Small intestine (tissue), 7 donors: ENCODE measurements around the gene AIG1. TPM values are rescaled to one million over a fixed set of nuclear protein-coding genes. Genes with fewer than 3 reads are reported as not detected.

Experiments used
- DNase-seq, 2 donors: peaks; one replicate each; pipeline versions ENCODE4 v3.0.0 to v3.0.0-alpha.2; 2013
- FAIRE-seq: peaks from 2 replicates; lab custom pipeline; 2012; peaks lifted over from hg19 to GRCh38; lab: Jason Lieb, UNC
- H3K27ac ChIP-seq, 3 donors: one replicate each; pipeline ENCODE4 v1.5.1; 2013; ENCODE audit warnings: low read length in 2 of 3, mild to moderate bottlenecking in 2 of 3, control low read depth in 1 of 3, inconsistent platforms in 1 of 3, low read depth in 1 of 3, moderate library complexity in 1 of 3
- H3K27me3 ChIP-seq, 3 donors: one replicate each; pipeline ENCODE4 v1.6.1; 2013; ENCODE audit warnings: low read length in 3 of 3, inconsistent platforms in 1 of 3; ENCODE audit not compliant: control insufficient read depth in 3 of 3, insufficient read depth in 3 of 3
- H3K36me3 ChIP-seq, 3 donors: one replicate each; pipeline ENCODE4 v1.6.1; 2013; ENCODE audit warnings: low read length in 3 of 3, inconsistent platforms in 1 of 3, low read depth in 1 of 3, mild to moderate bottlenecking in 1 of 3, moderate library complexity in 1 of 3; ENCODE audit not compliant: control insufficient read depth in 3 of 3, insufficient read depth in 2 of 3
- H3K4me1 ChIP-seq, 3 donors: one replicate each; pipeline ENCODE4 v1.6.1; 2013; ENCODE audit warnings: low read length in 2 of 3, inconsistent platforms in 1 of 3, low read depth in 1 of 3, mild to moderate bottlenecking in 1 of 3, moderate library complexity in 1 of 3; ENCODE audit not compliant: control insufficient read depth in 3 of 3, insufficient read depth in 2 of 3
- H3K4me3 ChIP-seq, 3 donors: one replicate each; pipeline ENCODE4 v1.5.1; 2013; ENCODE audit warnings: low read length in 3 of 3, control low read depth in 1 of 3, inconsistent platforms in 1 of 3, low read depth in 1 of 3, mild to moderate bottlenecking in 1 of 3, moderate library complexity in 1 of 3
- H3K9me3 ChIP-seq, 2 donors: one replicate each; pipeline ENCODE4 v1.6.1; 2013; ENCODE audit warnings: low read depth in 1 of 2, low read length in 1 of 2; ENCODE audit not compliant: control insufficient read depth in 2 of 2, insufficient read depth in 1 of 2
- WGBS, 3 donors: extraction: QIAGEN DNeasy Blood & Tissue Kit; methylation state at CpG; one replicate each; pipeline ENCODE4 v1.1.7; 2013; 5-methylcytosine and 5-hydroxymethylcytosine counted together
- polyA plus RNA-seq, 4 donors: library from polyadenylated mRNA; stranded (reverse) in 3 of 4; unstranded in 1 of 4; fragments of 200-250 nt in 3 of 4; fragments of 120-200 nt in 1 of 4; gene quantifications; one replicate each; pipeline versions ENCODE4 v1.2.1 to v1.2.3, GENCODE V29; 2013
- donor health status: healthy with polysubstance abuse.
- donor health status: control.
- donor health status: control.
- donor health status: Bipolar disorder and iron deficiency.
- donor health status: healthy.

The AIG1 gene
- polyA plus RNA-seq, 4 donors: 56.6 to 244 (median 79.0) TPM

DNA sequence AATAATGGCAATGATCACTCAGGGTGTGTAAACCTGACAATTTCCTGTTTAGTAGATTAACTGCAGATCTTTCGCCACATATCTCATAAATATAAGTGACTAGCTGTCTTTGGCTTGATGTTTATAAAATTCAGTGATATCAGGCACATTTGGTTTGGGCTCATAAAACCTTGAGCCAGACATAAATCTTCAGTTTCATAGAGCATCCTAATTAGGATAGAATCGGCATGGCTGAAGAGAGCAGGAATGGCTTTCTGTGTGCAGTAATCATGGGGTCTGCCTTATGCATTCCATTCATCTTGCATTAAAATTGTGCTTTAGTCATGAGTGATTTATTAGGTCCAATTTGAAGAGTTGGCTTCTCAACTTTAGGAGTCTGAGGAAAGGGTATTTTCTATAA is 27.2 kb downstream of the AIG1 start:
- no peak overlapping the region for H3K27ac ChIP-seq
- no peaks in the 10 kb centered on the region for H3K4me1 ChIP-seq
- no peaks in the 10 kb centered on the region for H3K9me3 ChIP-seq
- 96 to 99% (median 97%) methylated on average over 2 of the region's 2 CpGs for whole genome bisulfite sequencing, 3 donors
- no peak overlapping the region for H3K4me3 ChIP-seq
- FAIRE-seq: no peak
- no peak for DNase-seq
- H3K36me3 ChIP-seq: peaks cover 0 to 5% (median 0%) of the 10 kb centered on the region in 3 donors
- no peaks in the 10 kb centered on the region for H3K27me3 ChIP-seq

GRCh38 chr6:143090314-143091044 is 29.8 kb downstream of the AIG1 start:
- FAIRE-seq (no peak), DNase-seq (no peak)
- H3K27me3 ChIP-seq: no peaks in the 10 kb centered on the region
- no peak overlapping the region for H3K27ac ChIP-seq
- 80 to 90% (median 86%) methylated on average over 3 of the region's 3 CpGs for WGBS, 3 donors
- H3K9me3 ChIP-seq: no peaks in the 10 kb centered on the region
- no peaks in the 10 kb centered on the region for H3K4me1 ChIP-seq
- H3K4me3 ChIP-seq: no peak overlapping the region
- peaks cover 0 to 5% (median 0%) of the 10 kb centered on the region in 3 donors for H3K36me3 ChIP-seq

DNA sequence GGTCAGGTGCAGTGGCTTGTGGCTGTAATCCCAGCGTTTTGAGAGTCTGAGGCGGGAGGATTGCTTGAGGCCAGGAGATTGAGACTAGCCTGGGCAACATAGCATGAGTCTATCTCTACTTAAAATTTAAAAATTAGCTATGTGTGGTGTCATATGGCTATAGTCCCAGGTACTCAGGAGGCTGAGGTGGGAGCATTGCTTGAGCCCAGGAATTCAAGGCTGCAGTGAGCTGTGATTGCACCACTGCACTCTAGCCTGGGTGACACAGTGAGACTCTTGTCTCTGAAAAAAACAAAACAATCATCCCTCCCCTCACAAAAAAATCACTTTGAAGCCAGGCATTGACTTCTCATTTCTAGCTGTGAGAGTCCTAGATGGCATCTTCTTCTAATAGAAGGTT is 32.1 kb downstream of the AIG1 start:
- 97 to 99% (median 98%) methylated on average over 2 of the region's 2 CpGs for WGBS, 3 donors
- no peak for FAIRE-seq
- Histone ChIP-seq H3K36me3 (peaks cover 0 to 3% (median 0%) of the 10 kb centered on the region in 3 donors), H3K4me3 (no peak overlapping the region), H3K4me1 (peaks cover 0 to 9% (median 6%) of the 10 kb centered on the region in 3 donors), H3K27ac (no peak overlapping the region), H3K9me3 (no peaks in the 10 kb centered on the region), H3K27me3 (no peaks in the 10 kb centered on the region)
- DNase-seq: no peak

- H3K27ac ChIP-seq: no peak overlapping the region
- no peak overlapping the region for H3K4me3 ChIP-seq
- DNase-seq: no peak
- WGBS, 3 donors: 79 to 85% (median 83%) methylated on average over 2 of the region's 2 CpGs
- no peaks in the 10 kb centered on the region for H3K27me3 ChIP-seq
- H3K4me1 ChIP-seq: peaks cover 0 to 10% (median 9%) of the 10 kb centered on the region in 3 donors
- FAIRE-seq: no peak
- no peaks in the 10 kb centered on the region for H3K9me3 ChIP-seq
- peaks cover 0 to 3% (median 0%) of the 10 kb centered on the region in 3 donors for H3K36me3 ChIP-seq
Measured at GRCh38 chr6:143093290-143093689, 32.6 kb downstream of the AIG1 start.

- DNase-seq: peak in 1 of 2 donors; percentile 20
- Histone ChIP-seq H3K27ac (no peak overlapping the region), H3K4me3 (no peak overlapping the region), H3K4me1 (peaks cover 0 to 10% (median 9%) of the 10 kb centered on the region in 3 donors), H3K36me3 (peaks cover 0 to 3% (median 0%) of the 10 kb centered on the region in 3 donors), H3K9me3 (no peaks in the 10 kb centered on the region), H3K27me3 (no peaks in the 10 kb centered on the region)
- no peak for FAIRE-seq
- 21 to 66% (median 48%) methylated on average over 2 of the region's 2 CpGs for WGBS, 3 donors
Measured at GRCh38 chr6:143096403-143096802, 35.7 kb downstream of the AIG1 start.

DNA sequence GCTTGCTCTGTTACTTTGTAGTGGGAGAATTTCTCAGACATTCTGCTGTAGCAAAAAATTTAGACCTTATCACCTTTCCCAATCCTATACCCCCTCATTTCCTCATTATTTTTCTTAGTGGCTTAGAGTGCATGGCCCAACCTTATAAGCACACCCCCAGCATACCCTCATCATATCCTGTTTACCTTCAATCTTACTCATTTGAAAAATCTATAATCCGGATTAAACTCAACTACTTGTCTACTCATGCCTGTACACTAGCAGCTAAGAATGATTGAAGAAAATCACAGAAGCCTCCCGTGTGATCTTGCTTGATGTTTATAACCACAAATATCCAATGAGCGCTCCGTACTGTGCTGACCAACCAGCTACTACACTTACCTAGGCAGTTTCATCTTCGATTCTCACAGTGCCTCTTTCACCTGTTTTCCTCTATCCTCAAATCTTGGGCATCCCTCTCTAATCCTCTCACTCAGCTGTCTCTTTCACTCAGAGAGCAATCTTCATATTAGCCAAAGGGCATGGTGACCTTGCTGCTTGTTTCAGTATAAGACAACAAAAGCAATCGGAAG is 36.6 kb downstream of the AIG1 start:
- H3K27me3 ChIP-seq: no peaks in the 10 kb centered on the region
- 82 to 95% (median 91%) methylated on average over 6 of the region's 6 CpGs for WGBS, 3 donors
- peak overlapping the region in 1 of 3 donors; percentile 49 for H3K27ac ChIP-seq
- H3K4me1 ChIP-seq: peaks cover 0 to 10% (median 9%) of the 10 kb centered on the region in 3 donors
- DNase-seq (no peak), FAIRE-seq (no peak)
- no peaks in the 10 kb centered on the region for H3K9me3 ChIP-seq
- H3K4me3 ChIP-seq: no peak overlapping the region
- H3K36me3 ChIP-seq: peaks cover 0 to 3% (median 0%) of the 10 kb centered on the region in 3 donors

DNA sequence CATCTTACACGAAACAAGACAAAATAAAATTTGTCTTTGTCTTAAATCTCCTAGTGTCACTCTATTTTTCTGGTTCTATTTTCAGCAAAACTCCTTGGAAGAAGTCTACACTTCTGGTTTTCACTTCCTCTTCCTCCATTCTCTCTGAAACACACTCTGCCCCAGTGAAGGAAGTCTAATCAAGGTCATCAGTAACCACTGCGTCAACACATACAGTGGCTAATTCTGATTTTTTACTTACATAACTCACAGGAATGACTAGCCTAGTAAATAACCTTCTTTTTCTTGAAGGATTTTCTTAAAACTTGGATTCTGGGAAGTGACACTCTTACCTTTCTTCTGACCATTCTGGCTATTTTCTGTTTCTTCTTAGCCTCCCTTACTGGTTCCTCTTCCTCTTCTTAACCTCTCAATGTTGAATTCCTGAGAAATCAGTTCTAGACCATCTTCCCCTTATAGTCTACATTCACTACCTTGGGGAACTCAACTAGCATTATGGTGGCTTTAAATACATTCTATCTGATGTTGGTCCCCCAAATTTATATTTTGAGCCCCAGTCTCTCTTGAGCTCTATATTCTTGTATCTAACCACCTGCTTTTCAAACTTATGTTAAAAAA is 37.5 kb downstream of the AIG1 start:
- WGBS, 3 donors: 59 to 64% (median 61%) methylated on average over 2 of the region's 2 CpGs
- Histone ChIP-seq H3K9me3 (no peaks in the 10 kb centered on the region), H3K27me3 (no peaks in the 10 kb centered on the region), H3K4me1 (peaks cover 0 to 10% (median 9%) of the 10 kb centered on the region in 3 donors), H3K36me3 (no peaks in the 10 kb centered on the region), H3K27ac (peak overlapping the region in 1 of 3 donors; percentile 49), H3K4me3 (no peak overlapping the region)
- no peak for DNase-seq
- no peak for FAIRE-seq

- DNase-seq (no peak), FAIRE-seq (no peak)
- no peaks in the 10 kb centered on the region for H3K9me3 ChIP-seq
- H3K4me1 ChIP-seq: peaks cover 0 to 10% (median 9%) of the 10 kb centered on the region in 3 donors
- no peak overlapping the region for H3K27ac ChIP-seq
- 41 to 81% (median 57%) methylated on average over 2 of the region's 2 CpGs for WGBS, 3 donors
- H3K36me3 ChIP-seq: peaks cover 0 to 2% (median 0%) of the 10 kb centered on the region in 3 donors
- H3K4me3 ChIP-seq: no peak overlapping the region
- H3K27me3 ChIP-seq: no peaks in the 10 kb centered on the region
Measured at GRCh38 chr6:143099647-143100046, 39.0 kb downstream of the AIG1 start.
